ENCODE data around the gene SIM2. TPM values are rescaled to one million over a fixed set of nuclear protein-coding genes. Genes with fewer than 3 reads are reported as not detected.

Gene SIM2
- total and polyA plus RNA-seq, 2 of the 13 experiments (the other 11 are each of a cell fraction or from before 2014, with no cell fraction given), result 0.36 to 0.53 TPM

DNA sequence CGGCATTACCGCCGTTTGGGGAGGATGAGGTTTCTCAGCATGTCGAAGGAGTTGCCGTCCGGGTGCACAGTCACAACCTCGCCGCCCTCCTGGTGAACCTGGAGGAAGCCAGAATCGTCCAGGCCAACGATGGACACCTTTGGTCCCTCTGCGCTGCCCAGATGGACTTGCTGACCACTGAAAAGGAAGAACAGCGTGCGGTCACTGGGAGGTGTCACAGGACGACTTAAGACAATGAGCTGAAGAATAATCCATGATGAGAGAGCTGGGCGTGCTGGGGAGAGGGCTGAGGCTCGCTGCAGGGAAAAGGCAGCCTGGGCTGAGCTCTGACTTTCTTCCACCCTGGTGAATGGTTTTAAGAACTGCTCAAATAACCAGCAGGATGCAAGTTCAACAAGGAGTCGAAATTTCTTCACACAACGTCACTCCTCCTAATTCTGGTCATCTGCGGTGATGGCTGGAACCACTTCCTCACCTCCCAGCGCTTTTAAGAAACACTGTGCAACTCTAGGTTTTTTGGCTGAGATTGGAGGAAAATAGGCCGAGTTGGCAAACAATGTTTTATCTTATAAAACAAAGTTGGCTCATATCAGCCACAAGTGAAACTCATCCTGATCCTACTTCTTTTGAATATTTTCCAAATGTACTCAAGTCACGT lies 55.5 kb downstream of the SIM2 start:
- no peak overlapping the region for H3K27ac ChIP-seq (ENCODE audit: extremely low read length, insufficient read depth, low read length)
- in situ Hi-C loops (cut with HindIII; ENCODE audit: extremely low pct_ligation_motif_present, low pct_unique_long_range_greater_than_20kb), result loop anchor here (5.0 kb wide), 1 partner anchor 173 kb away; no protein-coding TSS in a partner anchor
- CTCF ChIA-PET (ENCODE audit: low intra/inter-chr PET ratio, low total read pairs), result no interaction called here
- POLR2A ChIA-PET, result no interaction called here
- no peak for ATAC-seq
- H3K4me1 ChIP-seq (ENCODE audit: insufficient read depth, low read length), result no peaks in the 10 kb centered on the region
- no peak for FAIRE-seq
- H3K79me2 ChIP-seq (ENCODE audit: insufficient read depth, low read length), result no peaks in the 10 kb centered on the region
- no peak overlapping the region for H3K4me2 ChIP-seq (ENCODE audit: low read depth, low read length)
- H4K20me1 ChIP-seq (ENCODE audit: insufficient read depth, low read length), result no peaks in the 10 kb centered on the region
- no peak overlapping the region for H3K4me3 ChIP-seq (replicated peaks in 1 of 3; ENCODE audit: insufficient read depth in 1 of 3, low read depth in 2 of 3, low read length in 3 of 3)
- peaks cover 0 to 7% of the 10 kb centered on the region in 2 experiments; a peak in 1 of 5 replicates for H3K36me3 ChIP-seq (replicated peaks in 1 of 2; ENCODE audit: control insufficient read depth in 1 of 2, insufficient read depth in 2 of 2, low read length in 2 of 2)
- no TSS peak for BruUV-seq (replicated peaks)
- intact Hi-C loops (cut with micrococcal nuclease; ENCODE audit: unreplicated experiment), result no loop called here
- no peak for DNase-seq (ENCODE audit: low spot score)
- TF ChIP-seq AKAP8 (CRISPR knock-in tag; IDR thresholded peaks at IDR 0.05) (no peak), PAX8 (CRISPR knock-in tag; IDR thresholded peaks at IDR 0.05; ENCODE audit: borderline replicate concordance) (no peak)
- TF ChIP-seq, protein P1, sequence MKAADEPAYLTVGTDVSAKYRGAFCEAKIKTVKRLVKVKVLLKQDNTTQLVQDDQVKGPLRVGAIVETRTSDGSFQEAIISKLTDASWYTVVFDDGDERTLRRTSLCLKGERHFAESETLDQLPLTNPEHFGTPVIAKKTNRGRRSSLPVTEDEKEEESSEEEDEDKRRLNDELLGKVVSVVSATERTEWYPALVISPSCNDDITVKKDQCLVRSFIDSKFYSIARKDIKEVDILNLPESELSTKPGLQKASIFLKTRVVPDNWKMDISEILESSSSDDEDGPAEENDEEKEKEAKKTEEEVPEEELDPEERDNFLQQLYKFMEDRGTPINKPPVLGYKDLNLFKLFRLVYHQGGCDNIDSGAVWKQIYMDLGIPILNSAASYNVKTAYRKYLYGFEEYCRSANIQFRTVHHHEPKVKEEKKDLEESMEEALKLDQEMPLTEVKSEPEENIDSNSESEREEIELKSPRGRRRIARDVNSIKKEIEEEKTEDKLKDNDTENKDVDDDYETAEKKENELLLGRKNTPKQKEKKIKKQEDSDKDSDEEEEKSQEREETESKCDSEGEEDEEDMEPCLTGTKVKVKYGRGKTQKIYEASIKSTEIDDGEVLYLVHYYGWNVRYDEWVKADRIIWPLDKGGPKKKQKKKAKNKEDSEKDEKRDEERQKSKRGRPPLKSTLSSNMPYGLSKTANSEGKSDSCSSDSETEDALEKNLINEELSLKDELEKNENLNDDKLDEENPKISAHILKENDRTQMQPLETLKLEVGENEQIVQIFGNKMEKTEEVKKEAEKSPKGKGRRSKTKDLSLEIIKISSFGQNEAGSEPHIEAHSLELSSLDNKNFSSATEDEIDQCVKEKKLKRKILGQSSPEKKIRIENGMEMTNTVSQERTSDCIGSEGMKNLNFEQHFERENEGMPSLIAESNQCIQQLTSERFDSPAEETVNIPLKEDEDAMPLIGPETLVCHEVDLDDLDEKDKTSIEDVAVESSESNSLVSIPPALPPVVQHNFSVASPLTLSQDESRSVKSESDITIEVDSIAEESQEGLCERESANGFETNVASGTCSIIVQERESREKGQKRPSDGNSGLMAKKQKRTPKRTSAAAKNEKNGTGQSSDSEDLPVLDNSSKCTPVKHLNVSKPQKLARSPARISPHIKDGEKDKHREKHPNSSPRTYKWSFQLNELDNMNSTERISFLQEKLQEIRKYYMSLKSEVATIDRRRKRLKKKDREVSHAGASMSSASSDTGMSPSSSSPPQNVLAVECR (CRISPR knock-in tag; IDR thresholded peaks at IDR 0.05; ENCODE audit: borderline replicate concordance), result no peak
- 94% methylated on average over 22 of the region's 22 CpGs for WGBS (ENCODE audit: low lambda C conversion rate)
- no peaks in the 10 kb centered on the region for H3K27me3 ChIP-seq (ENCODE audit: control insufficient read depth in 1 of 2, insufficient read depth in 2 of 2, low read length in 2 of 2)
- H3K9ac ChIP-seq (ENCODE audit: insufficient read depth, low read depth, low read length), result no peak overlapping the region
- H2AFZ ChIP-seq (ENCODE audit: low read length), result no peak overlapping the region
- no peaks in the 10 kb centered on the region for H3K9me3 ChIP-seq (ENCODE audit: low read length)

Data from HepG2 (cell line).